ACHN (cell line): ENCODE measurements around the gene LRRC75A.
"Not testable (repeated sequence)": the region's sequence is repeated elsewhere in the genome, so short reads cannot be mapped to it uniquely, and the experiment has no call there.

ENCODE experiments used
- DNase-seq: peaks from one replicate; pipeline ENCODE4 v3.0.0-alpha.2; 2015
- in situ Hi-C: cut with HindIII; loops from 2 replicates; pipeline ENCODE4 v1.10.0; 2017; ENCODE audit warnings: low sequenced_read_pairs, low pct_ligation_motif_present, low pct_unique_long_range_greater_than_20kb

Gene LRRC75A

DNA sequence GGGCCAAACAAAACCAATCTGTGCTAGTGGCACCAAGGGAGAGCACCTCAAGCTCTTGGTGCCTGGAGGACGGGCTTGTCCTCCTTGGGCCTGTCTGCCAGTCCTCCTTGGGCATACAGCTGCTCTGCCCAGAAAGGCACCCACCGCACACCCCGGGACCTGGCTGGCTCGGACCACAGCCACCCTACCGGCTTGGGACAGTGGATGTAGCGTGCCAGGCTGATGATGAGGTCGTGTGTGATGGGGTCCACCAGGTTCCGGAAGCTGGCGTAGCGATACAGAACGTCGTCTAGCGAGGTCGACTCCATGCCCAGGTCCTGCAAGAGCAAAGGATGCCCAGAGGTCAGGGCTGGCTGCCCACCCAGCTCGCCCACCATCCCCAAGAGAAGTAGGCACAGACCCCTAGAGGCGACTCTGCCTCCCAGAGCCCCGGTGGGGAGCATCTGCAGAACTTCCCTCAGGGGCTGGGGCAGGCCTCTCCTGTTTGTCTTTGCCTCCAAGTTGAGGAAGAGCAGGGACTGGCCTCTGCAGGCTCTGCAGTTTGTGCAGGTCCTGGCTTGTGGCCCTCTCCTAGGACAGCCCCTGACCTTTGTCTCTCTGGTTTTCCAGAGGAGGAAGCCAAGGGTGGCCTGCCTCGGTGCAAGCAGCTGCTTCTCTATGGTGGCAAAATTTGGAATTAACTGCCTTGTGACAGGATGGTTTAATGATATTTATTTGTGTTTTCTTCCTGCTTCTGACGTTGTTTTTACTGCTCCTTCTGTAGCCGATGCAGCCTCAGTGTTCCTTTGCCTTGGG lies 29.7 kb downstream of the LRRC75A start:
- in situ Hi-C loops = no loop called here

DNA sequence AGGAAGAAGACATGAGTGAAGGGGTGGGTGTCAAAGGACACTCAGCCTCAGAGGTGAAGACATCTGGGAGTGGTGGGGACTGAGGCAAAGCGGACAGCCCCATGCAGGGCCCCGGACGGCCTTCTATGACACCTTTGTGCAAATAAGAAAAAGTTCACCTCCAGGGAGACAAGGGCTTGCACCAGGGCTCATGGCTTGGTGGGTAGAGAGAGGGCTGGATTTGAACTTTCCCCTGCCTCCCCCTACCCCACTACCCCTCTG lies 30.5 kb downstream of the LRRC75A start:
- in situ Hi-C loops = no loop called here
- no peak for DNase-seq

More for the DNA sequence above, 29.7 kb downstream of the LRRC75A start:
- DNase-seq = no peak

DNA sequence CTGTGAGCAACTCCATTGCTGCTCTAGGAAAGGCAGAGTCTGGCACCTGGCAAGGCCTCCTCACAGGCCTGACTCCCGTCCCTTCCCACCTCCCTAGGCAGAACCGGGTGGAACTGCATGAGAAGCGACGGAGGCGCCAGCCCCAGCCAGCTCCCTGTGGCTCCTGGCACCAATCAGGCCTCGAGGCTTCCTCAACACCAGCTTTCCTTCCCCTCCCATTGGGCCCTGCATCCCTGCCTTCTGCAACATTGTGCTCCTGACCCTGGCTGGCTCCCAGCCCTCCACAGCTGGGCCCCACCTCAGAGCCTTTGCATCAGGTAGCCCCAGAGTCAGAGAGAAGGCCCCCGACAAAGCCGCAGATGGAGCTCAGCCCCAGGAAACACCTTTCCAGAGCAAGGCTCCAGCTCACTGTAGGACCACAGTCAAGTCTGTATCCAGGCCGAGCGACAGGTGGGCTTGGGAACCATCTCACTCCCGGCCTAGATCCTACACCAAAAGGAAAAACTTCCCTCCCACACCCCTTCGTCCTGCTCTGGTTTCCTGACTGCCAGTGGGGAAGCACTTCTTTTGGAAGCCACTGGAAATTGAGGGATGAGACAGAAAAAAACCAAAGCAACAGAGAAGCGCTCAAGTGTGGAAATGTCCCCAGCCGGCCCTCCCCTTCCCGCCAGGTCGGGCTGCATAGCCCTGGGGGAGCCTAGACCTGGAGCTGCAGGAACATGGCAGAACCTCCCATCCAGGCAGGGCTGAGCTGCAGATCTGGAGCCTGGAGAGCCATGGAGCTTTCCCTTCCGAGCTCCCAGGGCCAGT lies 31.0 kb downstream of the LRRC75A start:
- in situ Hi-C loops = no loop called here
- no peak for DNase-seq

DNA sequence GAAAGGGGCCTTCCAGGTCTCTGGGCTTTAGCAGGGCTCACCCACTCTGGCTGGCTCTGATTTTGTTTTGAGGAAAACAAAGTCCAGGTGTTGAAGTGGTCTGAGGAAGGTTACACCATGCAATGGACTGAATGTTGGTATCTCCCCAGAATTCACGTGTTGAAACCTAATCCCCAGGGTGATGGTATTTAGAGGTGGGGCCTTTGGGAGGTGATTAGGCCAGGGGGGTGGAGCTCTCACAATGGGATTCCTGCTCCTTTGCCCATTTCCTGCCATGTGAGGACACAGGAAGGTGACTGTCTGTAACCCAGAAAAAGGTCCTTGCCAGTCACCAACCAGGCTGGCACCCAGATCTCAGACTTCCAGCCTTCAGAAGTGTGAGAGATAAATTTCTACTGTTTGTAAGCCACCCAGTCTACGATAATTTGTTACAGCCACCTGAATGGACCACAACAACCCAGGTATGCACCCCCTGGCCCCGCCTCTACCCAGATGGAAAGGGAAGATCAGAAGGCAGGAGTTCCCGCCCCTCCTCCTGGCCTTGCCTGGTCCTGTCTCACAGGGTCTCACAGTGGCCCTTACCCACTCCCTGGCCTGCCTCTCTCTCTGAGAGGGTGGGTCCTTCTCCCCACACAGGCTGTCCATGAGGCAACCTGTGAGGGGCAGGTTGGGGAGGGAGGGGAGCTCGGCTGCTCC lies 32.0 kb downstream of the LRRC75A start:
- DNase-seq = no peak
- in situ Hi-C loops = no loop called here

DNA sequence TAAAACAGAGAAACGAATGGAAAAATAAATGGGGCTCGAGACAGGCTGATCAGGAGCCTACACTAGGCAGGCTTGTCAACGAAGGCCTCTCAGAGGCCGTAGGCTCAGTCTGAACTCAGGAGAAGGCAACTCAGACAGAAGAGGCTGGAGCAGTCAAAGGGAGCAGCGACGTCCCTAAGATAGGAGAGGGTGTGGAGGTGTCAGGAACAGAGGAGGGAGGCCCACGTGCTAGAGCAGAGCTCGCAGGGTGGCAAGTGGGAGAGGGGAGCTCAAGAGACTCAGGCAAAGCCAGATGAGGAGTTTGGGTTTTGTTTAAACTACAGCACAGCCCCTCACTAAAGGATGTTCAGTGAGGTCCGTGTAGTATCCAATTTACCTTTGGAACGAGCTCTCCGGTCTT lies 32.7 kb downstream of the LRRC75A start:
- in situ Hi-C loops = no loop called here

DNA sequence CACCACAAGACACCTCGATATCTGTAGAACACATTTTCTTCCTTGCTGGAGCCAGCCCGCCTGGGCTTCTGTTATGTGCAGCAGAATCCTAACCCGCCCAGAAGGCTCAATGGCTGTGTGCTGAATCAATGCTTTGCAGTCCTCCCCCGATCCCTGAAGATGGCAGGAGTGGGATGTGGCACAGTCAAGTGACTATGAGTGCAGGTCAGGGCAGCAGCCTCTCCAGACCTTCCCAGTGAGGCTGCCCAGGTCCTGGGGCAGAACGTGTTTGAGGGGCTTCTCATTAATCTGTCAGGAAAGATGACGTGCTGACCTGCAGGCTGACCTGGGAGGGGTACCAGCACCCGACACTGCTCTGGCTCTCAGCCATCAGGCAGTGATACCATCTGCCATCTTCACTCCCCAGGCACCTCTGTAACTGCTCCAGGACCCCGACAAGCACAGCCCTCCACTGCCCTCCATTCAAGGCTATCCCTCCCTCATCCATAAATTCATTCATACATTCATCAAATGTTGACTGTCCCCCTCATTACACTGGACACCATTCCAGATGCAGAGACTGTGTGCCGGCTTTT lies 35.2 kb downstream of the LRRC75A start:
- in situ Hi-C loops = no loop called here
- no peak for DNase-seq

More for the DNA sequence above, 32.7 kb downstream of the LRRC75A start:
- no peak for DNase-seq

DNA sequence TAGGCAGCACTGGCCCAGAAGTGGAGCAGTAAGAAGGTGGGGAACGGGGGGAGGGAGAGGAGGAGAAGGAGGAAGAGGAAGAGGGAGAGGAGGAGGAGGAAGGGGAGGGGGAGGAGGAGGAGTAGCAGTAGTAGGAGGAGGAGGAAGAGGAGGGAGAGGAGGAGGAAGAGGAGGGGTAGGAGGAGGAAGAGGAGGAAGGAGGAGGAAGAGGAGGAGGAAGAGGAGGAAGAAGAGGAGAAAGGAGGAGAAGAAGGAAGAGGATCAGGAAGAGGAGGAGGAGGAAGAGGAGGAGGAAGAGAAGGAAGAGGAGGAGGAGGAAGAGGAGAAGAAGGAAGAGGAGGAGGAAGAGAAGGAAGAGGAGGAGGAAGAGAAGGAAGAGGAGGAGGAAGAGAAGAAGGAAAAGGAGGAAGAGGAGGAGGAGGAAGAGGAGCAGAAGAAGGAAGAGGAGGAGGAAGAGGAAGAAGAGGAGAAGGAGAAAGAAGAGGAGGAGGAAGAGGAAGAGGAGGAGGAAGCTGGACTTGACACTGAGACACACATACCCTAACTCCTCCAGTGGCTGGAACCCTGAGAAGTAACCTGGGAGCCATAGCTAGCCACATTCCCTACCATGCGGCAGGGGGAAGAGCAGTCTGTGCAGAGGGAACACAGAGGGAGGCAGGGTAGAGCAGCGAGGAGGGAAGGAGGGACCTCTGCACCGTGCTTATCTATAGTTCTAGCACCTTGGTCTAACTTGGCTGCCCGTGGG lies 35.8 kb downstream of the LRRC75A start:
- no peak for DNase-seq
- in situ Hi-C loops = no loop called here

DNA sequence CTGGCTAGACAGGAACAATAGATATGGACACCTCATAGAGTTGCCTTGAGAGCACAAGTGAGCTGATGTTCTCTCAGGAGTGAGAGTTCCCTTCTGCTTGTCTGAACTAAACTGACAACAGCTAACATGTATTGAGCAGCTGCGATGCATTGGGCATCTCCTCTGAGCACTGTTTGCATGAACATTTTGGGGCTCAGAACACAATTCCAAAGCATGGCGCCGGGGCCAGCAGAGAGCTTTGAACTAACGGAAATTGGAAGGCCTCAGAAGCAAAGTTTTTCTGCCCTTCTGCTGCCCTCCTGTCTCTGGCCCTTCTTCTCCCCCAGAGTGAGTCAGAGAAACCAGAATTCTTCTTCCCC lies 38.5 kb downstream of the LRRC75A start:
- DNase-seq = no peak
- in situ Hi-C loops = no loop called here

DNA sequence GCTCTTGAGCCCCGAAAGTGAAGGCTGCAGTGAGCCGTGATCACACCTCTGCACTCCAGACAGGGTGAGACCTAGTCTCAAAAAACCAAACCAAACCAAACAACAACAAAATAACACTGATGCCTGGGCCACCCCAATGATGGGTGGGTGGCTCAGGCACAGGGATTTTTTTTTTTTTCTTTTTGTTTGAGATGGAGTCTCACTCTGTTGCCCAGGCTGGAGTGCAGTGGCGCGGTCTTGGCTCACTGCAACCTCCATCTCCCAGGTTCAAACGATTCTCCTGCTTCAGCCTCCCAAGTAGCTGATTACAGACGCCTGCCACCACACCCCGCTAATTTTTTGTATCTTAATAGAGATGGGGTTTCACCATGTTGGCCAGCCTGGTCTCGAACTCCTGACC lies 39.7 kb downstream of the LRRC75A start:
- in situ Hi-C loops, DNase-seq: not testable (repeated sequence)

DNA sequence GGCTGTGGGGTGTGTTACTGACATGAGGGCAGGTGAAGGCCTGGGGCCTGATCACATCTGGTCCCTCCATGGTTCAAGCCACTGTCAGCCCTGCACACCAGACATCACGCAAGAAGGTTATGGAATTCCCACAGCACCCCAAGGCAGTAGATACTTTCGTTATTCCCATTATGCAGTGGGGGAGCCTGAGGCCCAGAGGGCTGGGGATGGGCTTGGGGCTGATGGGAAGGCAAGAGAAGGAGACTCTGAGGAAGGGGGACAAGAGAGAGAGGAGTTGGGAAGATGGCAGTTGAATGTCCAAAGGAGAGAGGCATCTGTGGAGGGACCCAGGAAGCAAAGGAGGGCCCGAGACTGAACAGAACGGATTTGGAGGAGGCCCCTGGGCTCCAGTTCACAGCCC lies 42.0 kb downstream of the LRRC75A start:
- no peak for DNase-seq
- in situ Hi-C loops = no loop called here

DNA sequence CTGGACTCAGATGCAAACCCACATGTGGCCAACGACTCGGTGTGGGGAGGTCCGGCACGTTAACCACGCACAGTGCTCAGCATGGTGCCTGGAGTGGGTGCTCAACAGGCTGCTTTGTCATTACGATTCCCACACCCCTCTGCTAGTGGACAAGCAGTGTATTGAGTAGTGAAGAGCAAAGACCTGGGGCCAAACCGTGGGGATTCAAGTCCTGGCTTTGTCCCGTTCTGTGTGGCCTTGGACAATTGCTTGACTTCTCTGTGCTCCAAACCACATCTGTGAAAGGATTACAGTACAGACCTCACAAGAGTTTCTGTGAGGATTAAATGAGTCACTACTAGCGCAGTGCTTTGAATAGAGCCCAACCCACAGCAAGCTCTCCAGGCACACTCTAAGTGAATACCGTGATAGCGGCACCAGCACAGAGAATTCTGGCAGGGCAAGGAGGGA lies 42.8 kb downstream of the LRRC75A start:
- in situ Hi-C loops = no loop called here
- DNase-seq = no peak

DNA sequence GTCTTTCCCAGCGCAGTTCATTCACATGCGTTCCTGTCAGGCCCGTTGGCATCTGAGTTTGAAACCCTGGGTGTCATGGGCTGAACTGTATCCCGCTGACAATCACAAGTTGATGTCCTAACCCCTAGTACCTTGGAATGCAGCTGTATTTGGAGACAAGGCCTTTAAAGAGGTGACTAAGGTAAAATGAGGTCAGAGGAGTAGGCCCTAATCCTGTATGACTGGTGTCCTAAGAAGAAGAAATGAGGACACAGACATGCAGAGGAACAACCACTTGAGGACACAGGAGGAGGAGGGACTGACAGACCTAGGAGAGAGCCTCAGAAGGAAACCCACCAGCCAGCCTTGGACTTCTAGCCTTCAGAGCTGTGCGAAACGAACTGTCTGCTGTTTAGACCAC lies 43.5 kb downstream of the LRRC75A start:
- in situ Hi-C loops = no loop called here
- no peak for DNase-seq

DNA sequence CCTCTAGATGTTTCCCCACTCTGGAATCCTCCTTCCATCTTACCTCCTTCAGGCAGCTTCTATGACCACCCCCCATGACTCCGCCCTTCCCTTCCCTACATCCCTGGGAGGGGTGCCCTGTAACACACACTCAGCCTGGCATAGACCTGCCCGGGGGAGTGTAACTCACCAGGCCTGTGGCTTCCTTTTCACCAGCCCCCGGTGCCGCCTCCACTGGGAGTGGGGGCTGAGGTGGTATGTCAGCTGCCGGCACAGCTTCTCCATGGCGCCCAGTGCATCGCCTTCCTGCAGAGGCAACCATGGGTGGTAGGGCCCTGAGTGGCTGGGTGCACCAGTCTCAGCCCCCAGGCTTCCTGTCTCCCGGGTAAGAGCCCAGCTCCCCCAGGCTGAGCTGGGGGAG lies 44.3 kb downstream of the LRRC75A start:
- no peak for DNase-seq
- in situ Hi-C loops = no loop called here

DNA sequence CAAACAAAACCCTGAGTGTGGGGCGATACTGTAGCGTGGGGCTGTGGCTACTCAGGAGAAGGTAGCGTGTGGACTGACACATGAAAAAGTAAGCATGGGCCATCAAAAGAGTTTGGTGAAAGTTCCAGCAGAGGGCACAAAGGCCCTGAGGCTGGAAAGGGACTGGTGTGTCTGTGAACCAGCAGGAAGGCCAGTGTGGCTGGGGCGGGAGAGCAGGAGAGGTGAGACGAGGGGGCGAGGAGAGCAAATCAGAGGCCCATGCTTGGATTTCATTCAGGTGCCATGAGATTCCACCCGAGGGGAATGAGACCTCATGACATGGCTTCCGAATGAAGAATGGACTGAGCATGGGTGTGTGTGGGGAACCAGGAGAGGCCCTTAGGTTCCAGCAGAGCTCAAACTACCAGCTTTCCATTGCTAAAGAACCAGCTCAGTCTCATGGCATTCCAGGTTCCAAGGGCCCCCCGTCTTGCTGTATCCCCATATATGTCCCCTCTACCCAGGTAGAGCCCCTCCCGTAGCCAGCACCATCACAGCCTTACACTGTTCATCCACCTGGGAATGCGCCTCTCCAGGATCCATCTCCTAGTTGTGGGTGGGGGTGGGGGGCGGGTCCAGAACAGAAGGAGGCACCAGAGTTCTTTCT lies 45.5 kb downstream of the LRRC75A start:
- in situ Hi-C loops = no loop called here
- DNase-seq = no peak

DNA sequence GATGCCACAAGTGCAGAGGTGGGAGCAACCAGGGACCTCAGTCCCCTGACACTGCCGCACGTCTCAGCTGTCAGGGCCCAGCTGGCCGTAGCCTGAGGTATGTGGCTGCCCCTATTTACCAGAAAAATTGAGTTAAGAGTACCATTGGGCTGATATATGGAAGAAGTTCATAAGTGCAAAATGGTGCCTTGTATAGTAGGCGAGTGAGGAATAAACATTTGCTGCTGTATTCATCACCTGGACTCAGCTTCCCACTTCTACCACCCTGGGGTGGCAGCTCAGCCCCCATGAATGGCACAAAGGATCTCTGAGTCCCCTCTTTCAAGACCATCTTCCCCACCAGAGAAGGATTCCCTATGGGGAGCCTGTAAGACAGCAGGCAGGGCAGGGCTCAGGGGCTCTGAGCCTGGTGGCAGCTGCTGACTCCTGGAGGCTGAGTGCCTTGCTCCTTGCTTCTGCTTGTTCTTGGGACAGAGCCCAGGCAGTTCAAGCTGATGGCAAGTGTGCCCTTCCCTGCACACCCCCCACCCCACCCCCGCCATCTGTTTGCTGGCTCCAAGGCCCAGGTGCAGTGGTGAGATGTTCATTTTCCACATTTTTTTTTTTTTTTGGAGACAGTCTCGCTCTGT lies 47.6 kb downstream of the LRRC75A start:
- in situ Hi-C loops = no loop called here
- DNase-seq = no peak

DNA sequence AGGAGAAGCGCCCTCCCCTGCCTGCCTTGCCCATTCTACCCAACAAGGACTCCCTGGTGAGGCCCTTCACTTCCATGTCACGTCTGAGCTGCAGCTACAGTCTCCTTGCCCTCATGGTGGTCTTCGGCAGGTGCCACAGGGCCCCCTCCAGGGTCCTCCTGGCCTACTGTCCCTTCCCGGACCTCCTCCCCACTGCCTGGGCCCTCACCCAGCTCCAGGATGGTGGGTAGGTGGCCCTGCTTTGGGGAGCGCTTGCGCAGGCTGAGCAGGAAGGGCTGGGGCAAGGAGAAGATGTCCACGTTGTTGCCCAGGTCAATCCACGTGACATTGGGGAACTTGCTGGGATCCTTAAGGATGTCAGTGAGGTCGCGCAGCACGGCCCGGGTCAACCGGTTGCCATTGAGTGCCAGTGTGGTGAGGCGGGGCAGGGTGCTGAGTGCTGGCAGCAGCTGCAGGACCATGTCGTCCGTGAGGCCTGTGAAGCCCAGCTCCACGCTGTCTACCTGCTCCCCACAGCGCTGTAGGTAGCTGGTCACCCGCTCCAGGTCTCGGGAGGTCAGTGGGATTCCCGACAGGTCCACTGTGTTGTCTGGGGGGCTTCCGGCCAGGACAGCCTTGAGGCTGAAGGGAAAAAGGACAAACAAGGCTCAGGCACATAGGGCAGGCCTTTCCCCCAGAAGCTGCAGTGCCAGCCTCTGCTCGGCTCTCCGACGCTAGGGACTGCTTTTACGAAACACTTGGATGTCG lies 48.3 kb downstream of the LRRC75A start:
- in situ Hi-C loops = no loop called here
- no peak for DNase-seq
